Skeletal muscle satellite cell (primary cell): ENCODE results near the gene ST3GAL6.
A peak's percentile ranks its signal among the peaks of the same experiment; 100 is the strongest.

Experiments used
- H3K27me3 ChIP-seq: 2 replicates; pipeline ENCODE4 v1.7.0; 2013; ENCODE audit warnings: low read length; ENCODE audit not compliant: control insufficient read depth, insufficient read depth
- H3K36me3 ChIP-seq: 2 replicates; pipeline ENCODE4 v1.7.0; 2013; ENCODE audit warnings: mild to moderate bottlenecking, control low read depth, low read length; ENCODE audit not compliant: insufficient read depth
- H3K4me1 ChIP-seq: 2 replicates; pipeline ENCODE4 v1.7.0; 2013; ENCODE audit warnings: low read length; ENCODE audit not compliant: control insufficient read depth, insufficient read depth
- H3K4me2 ChIP-seq: 2 replicates; pipeline ENCODE4 v1.7.0; 2013; ENCODE audit warnings: mild to moderate bottlenecking, low read length
- H3K4me3 ChIP-seq: 2 replicates; pipeline ENCODE4 v1.7.0; 2013; ENCODE audit warnings: low read length
- H3K9ac ChIP-seq: 2 replicates; pipeline ENCODE4 v1.7.0; 2013; ENCODE audit warnings: mild to moderate bottlenecking, low read depth, low read length, moderate library complexity
- H3K9me3 ChIP-seq: replicated peaks from 2 replicates; pipeline ENCODE4 v1.7.0; 2013; ENCODE audit warnings: mild to moderate bottlenecking, control low read depth, low read length

Gene ST3GAL6

GRCh38 chr3:98731720-98732285 is 31.3 kb upstream of the ST3GAL6 start:
- peak overlapping the region; percentile 94 for H3K4me2 ChIP-seq
- peak overlapping the region; percentile 77 for H3K9ac ChIP-seq
- peaks cover 31% of the 10 kb centered on the region for H3K4me1 ChIP-seq
- no peaks in the 10 kb centered on the region for H3K27me3 ChIP-seq
- no peaks in the 10 kb centered on the region for H3K9me3 ChIP-seq
- peak overlapping the region; percentile 93 for H3K4me3 ChIP-seq
- H3K36me3 ChIP-seq: no peaks in the 10 kb centered on the region

GRCh38 chr3:98732286-98733052 is 30.7 kb upstream of the ST3GAL6 start:
- H3K9ac ChIP-seq: peak overlapping the region; percentile 77
- H3K9me3 ChIP-seq: no peaks in the 10 kb centered on the region
- peak overlapping the region; percentile 94 for H3K4me2 ChIP-seq
- peaks cover 31% of the 10 kb centered on the region for H3K4me1 ChIP-seq
- H3K27me3 ChIP-seq: no peaks in the 10 kb centered on the region
- H3K4me3 ChIP-seq: peak overlapping the region; percentile 93
- H3K36me3 ChIP-seq: no peaks in the 10 kb centered on the region

- peaks cover 31% of the 10 kb centered on the region for H3K4me1 ChIP-seq
- peak overlapping the region; percentile 77 for H3K9ac ChIP-seq
These were observed 29.9 kb upstream of the ST3GAL6 start for GRCh38 chr3:98733053-98733811.

GRCh38 chr3:98733812-98734281 is 29.3 kb upstream of the ST3GAL6 start:
- H3K4me2 ChIP-seq: peak overlapping the region; percentile 94
- H3K4me3 ChIP-seq: peak overlapping the region; percentile 93
- H3K27me3 ChIP-seq: no peaks in the 10 kb centered on the region
- H3K4me1 ChIP-seq: peaks cover 31% of the 10 kb centered on the region
- no peaks in the 10 kb centered on the region for H3K9me3 ChIP-seq
- H3K36me3 ChIP-seq: no peaks in the 10 kb centered on the region
- H3K9ac ChIP-seq: peak overlapping the region; percentile 77

More at GRCh38 chr3:98733053-98733811, 29.9 kb upstream of the ST3GAL6 start:
- Histone ChIP-seq H3K4me2 (peak overlapping the region; percentile 94), H3K36me3 (no peaks in the 10 kb centered on the region), H3K27me3 (no peaks in the 10 kb centered on the region), H3K9me3 (no peaks in the 10 kb centered on the region), H3K4me3 (peak overlapping the region; percentile 93)

GRCh38 chr3:98734306-98734705 is 28.8 kb upstream of the ST3GAL6 start:
- H3K4me1 ChIP-seq: peaks cover 31% of the 10 kb centered on the region
- no peaks in the 10 kb centered on the region for H3K27me3 ChIP-seq
- no peaks in the 10 kb centered on the region for H3K9me3 ChIP-seq
- peak overlapping the region; percentile 93 for H3K4me3 ChIP-seq
- peak overlapping the region; percentile 77 for H3K9ac ChIP-seq
- H3K36me3 ChIP-seq: no peaks in the 10 kb centered on the region
- peak overlapping the region; percentile 94 for H3K4me2 ChIP-seq

- no peaks in the 10 kb centered on the region for H3K9me3 ChIP-seq
- H3K4me2 ChIP-seq: peak overlapping the region; percentile 94
- no peaks in the 10 kb centered on the region for H3K27me3 ChIP-seq
- H3K9ac ChIP-seq: no peak overlapping the region
- H3K4me1 ChIP-seq: peaks cover 29% of the 10 kb centered on the region
- peak overlapping the region; percentile 20 for H3K4me3 ChIP-seq
- H3K36me3 ChIP-seq: no peaks in the 10 kb centered on the region
These were observed 28.4 kb upstream of the ST3GAL6 start for GRCh38 chr3:98734735-98735134.

- Histone ChIP-seq H3K27me3 (no peaks in the 10 kb centered on the region), H3K9me3 (no peaks in the 10 kb centered on the region), H3K4me3 (no peak overlapping the region), H3K9ac (no peak overlapping the region), H3K36me3 (no peaks in the 10 kb centered on the region), H3K4me1 (peaks cover 25% of the 10 kb centered on the region), H3K4me2 (peak overlapping the region; percentile 94)
These were observed 27.8 kb upstream of the ST3GAL6 start for GRCh38 chr3:98735296-98735695.

GRCh38 chr3:98735761-98736269 is 27.3 kb upstream of the ST3GAL6 start:
- no peak overlapping the region for H3K4me2 ChIP-seq
- H3K36me3 ChIP-seq: no peaks in the 10 kb centered on the region
- no peaks in the 10 kb centered on the region for H3K27me3 ChIP-seq
- H3K4me3 ChIP-seq: no peak overlapping the region
- H3K9ac ChIP-seq: no peak overlapping the region
- peaks cover 20% of the 10 kb centered on the region for H3K4me1 ChIP-seq
- no peaks in the 10 kb centered on the region for H3K9me3 ChIP-seq

- no peaks in the 10 kb centered on the region for H3K9me3 ChIP-seq
- no peak overlapping the region for H3K9ac ChIP-seq
- H3K4me2 ChIP-seq: no peak overlapping the region
- H3K4me3 ChIP-seq: no peak overlapping the region
- no peaks in the 10 kb centered on the region for H3K36me3 ChIP-seq
- H3K27me3 ChIP-seq: no peaks in the 10 kb centered on the region
- H3K4me1 ChIP-seq: peaks cover 18% of the 10 kb centered on the region
These were observed 25.8 kb upstream of the ST3GAL6 start for GRCh38 chr3:98737301-98737700.

- Histone ChIP-seq H3K4me3 (no peak overlapping the region), H3K4me1 (peaks cover 12% of the 10 kb centered on the region), H3K27me3 (no peaks in the 10 kb centered on the region), H3K4me2 (no peak overlapping the region), H3K9ac (no peak overlapping the region), H3K36me3 (no peaks in the 10 kb centered on the region), H3K9me3 (no peaks in the 10 kb centered on the region)
These were observed 23.9 kb upstream of the ST3GAL6 start for GRCh38 chr3:98739266-98739665.

GRCh38 chr3:98740324-98740723 is 22.8 kb upstream of the ST3GAL6 start:
- no peak overlapping the region for H3K9ac ChIP-seq
- H3K4me3 ChIP-seq: no peak overlapping the region
- H3K4me1 ChIP-seq: peaks cover 7% of the 10 kb centered on the region
- H3K9me3 ChIP-seq: no peaks in the 10 kb centered on the region
- H3K4me2 ChIP-seq: no peak overlapping the region
- H3K27me3 ChIP-seq: no peaks in the 10 kb centered on the region
- H3K36me3 ChIP-seq: no peaks in the 10 kb centered on the region
